GM12892 (cell line): ENCODE measurements around the gene ARG2.

Source experiments
- POLR2A ChIP-seq: IDR thresholded peaks from 2 replicates; pipeline ENCODE4 v1.6.1; 2011; ENCODE audit warnings: low read depth, low read length, control low read depth
- POLR2AphosphoS5 ChIP-seq: IDR thresholded peaks from 2 replicates; pipeline ENCODE4 v1.6.1; 2011; ENCODE audit warnings: low read depth, low read length, control low read depth
- TAF1 ChIP-seq: IDR thresholded peaks from 2 replicates; pipeline ENCODE4 v1.6.1; 2011; ENCODE audit warnings: low read depth, mild to moderate bottlenecking, control low read depth, low read length, borderline replicate concordance

GRCh38 chr14:67580336-67581171 is 39.2 kb upstream of the ARG2 start:
- no peak for TF ChIP-seq TAF1
- TF ChIP-seq POLR2AphosphoS5, result no peak
- TF ChIP-seq POLR2A, result no peak
